Posterior cingulate gyrus (tissue), 11 donors: ENCODE results near the gene KCNQ2.

Experiments used
- DNase-seq, 10 donors: peaks; one replicate each; pipeline versions ENCODE4 v3.0.0 to v3.0.0-alpha.2; 2020 to 2021; ENCODE audit warnings: mixed read lengths in 3 of 10
- intact Hi-C: fragments of 100-400 bp; cut with DNase I; formaldehyde crosslinking; loops from one replicate; pipeline ENCODE4 v1.15.1; 2023

The KCNQ2 gene

GRCh38 chr20:63411151-63411897 lies 61.1 kb downstream of the KCNQ2 start:
- intact Hi-C loops: no loop called here
- DNase-seq: no peak

DNA sequence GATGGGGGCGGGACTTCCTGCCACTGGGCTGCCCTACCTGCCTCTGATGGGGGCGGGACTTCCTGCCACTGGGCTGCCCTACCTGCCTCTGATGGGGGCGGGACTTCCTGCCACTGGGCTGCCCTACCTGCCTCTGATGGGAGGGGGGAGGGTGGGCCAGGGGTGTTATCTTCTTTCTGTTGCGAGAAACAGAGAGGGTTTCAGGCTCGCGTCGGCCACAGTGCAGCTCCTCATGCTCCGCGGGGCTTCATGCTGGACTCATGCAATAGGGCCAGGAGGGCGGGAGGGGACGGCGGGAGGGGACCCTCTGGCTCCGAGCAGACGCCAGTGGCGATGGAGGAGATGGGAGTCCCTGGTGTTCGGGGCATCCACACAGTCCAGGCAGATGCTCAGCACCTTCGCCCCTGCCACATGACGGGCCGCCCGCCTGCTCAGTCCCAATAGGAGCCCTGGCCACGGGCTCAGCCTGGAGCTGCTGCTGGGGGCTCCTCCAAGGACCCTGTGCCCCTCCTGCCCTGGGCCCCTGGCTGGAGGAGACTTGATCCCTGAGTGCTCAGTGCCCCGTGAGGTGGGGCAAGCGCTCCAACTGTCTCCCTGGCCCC lies 62.5 kb downstream of the KCNQ2 start:
- intact Hi-C loops: no loop called here
- peak in 1 of 10 donors; percentile 59 for DNase-seq

DNA sequence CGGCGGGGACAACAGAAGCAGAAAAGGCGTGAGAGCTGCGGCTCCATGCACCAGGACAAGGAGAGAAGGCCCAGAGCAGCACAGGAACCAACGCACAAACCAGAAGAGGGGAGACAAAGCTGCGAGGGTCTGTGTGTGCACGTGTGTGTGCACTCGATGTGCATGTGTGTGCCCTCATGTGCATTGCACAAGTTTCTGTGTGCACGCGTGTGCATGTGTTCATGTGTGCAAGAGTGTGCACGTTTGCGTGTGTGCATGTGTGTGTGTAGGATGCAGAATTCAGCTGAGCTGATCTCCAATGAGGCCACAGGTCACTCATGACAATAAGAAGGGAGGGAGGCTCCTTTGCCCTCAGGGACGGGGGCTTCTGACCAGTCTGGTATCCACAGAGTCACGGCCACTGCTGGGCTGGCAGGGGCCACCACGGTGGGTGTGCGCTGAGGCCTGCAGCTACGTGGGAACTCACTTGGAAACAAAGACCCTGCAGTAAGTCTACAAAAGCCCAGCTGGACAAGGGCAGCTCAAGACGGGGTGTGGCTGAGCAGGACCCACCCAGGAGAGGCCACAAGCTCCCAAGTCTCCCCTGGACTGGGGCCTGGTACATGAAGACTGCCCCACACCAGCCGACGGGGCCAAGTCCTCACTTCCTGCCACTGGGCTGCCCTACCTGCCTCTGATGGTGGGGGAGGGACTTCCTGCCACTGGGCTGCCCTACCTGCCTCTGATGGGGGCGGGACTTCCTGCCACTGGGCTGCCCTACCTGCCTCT lies 63.2 kb downstream of the KCNQ2 start:
- intact Hi-C loops: no loop called here
- peak in 1 of 10 donors; percentile 85 for DNase-seq

DNA sequence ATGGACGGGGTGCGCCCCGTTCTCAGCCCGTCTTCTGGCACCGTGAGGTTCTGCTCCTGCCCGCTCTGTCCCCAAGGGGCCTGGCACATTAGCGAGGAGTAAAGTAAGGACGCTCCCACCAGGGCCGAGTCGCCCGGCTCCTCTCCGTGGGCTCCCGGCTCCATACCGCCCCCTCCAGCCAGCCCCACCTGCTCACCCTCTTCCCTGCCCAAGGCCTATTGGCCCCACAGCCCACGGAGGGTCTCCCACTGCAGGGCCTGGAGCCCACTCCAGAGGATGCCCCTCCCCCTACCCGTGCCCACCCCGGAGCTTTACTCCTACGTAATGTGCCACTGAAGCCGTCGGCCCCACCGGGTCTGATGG lies 63.8 kb downstream of the KCNQ2 start:
- no peak for DNase-seq
- intact Hi-C loops: no loop called here

DNA sequence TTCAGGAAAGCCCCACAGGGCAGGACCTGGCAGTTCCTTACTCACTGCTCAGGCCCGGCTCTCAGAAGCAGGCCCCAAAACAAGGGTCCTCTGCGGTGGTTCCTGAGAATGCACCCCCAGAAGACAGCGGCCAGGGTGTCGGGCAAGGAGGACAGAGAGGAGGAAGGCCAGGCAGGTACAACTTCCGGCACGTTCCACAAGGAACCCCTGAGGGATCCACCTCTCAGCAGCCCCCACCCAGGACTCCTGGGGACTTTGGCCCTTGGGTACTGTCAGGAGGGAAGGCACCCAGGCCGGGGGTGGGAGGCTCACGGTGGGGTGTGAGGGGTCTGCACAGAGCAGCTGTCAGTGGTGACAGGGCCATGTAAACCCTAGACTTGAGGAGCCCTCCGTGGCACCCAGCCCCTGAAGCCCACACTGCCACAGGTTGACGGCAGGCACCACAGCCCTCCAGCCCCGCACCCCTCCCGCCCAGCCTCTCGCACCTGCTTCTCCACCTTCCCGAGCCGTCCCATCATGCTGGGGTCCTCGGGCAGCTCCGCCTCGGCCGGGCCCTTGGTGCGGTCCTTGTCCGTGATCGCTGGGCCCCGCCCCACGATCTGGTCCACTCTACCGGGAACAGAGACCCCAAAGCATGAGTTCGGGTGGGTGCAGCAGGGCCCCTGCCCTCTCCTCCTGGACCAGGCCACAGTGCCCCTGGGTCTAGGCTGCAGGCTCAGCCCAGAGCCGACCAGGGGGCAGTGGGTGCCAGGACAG lies 64.3 kb downstream of the KCNQ2 start:
- peak in 1 of 10 donors; percentile 86 for DNase-seq
- intact Hi-C loops: no loop called here

DNA sequence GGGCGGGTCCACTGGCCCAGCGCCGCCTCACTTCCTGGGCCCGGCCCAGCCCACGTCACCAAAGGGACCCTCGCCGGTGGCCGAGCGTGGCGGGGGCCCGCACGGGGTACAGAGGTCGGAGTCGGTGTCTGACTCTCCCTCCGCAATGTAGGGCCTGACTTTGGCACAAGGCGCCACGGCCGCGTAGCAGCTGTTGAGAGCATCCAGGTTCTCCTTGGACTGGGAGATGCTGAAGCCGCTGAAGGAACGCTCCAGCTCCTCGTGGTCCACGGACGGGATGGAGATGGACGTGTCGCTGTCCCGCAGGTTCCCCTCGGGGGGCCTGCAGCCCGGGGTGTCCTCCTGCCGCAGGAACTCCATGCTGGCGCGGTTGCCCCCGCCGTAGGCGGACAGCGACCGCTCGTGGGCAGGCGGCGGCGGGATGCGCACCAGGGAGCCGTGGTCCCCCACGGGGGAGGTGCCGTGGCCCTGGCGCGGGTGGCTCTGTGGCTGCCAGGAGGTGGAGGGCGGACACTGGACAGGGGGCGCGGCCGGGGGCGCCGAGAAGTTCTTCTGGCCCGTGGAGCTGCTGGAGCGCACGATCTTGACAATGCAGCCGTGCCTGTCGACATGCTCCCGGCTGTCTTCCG lies 65.7 kb downstream of the KCNQ2 start:
- intact Hi-C loops: no loop called here
- peak in 1 of 10 donors; percentile 83 for DNase-seq

GRCh38 chr20:63406011-63406410 lies 66.4 kb downstream of the KCNQ2 start:
- peak in 1 of 10 donors; percentile 76 for DNase-seq
- intact Hi-C loops: no loop called here

GRCh38 chr20:63405102-63405730 lies 67.2 kb downstream of the KCNQ2 start:
- peak in 2 of 10 donors; percentile 78 to 81 for DNase-seq
- intact Hi-C loops: no loop called here

DNA sequence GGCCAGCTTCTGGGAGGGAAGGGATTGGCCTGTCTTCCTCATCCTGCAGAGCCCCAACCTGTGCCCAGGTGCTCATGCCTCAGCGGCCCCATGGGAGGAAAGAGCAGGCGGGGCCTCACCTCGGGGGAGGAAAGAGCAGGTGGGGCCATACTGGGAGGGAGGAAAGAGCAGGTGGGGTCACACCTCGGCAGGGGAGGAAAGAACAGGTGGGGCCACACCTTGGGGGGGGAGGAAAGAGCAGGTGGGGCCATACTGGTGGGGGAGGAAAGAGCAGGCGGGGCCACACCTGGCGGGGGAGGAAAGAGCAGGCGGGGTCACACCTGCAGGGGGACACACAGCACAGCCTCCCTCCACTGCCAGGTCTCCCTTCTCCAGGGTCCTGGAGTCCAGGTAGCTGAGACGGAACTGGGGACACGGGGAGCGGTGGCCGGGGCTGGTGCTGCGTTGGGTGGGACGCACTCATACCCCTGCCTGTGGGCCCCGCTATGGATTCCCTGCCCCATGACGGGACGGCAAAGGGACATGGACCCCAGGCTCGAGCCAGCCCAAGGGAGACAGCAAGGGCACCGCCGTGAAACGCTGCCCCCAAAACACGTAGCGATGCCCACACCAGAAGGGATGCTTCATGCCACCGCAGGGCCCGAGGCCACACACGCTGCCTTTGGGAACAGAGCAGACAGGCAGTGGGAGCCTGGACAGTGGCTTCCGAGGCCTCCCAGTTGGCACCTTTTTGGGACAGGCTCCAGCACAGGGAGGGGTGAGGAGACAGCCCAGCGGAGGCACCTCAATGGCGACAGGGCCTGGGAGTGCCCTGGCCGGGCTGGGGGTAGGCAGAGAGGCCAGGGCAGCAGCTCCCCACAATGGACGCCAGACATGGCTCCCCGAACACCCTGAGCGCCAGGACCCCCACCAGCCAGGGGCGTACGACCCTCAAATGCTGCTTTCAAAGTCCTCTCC lies 68.0 kb downstream of the KCNQ2 start:
- peak in 2 of 10 donors; percentile 67 to 69 for DNase-seq
- intact Hi-C loops: no loop called here

DNA sequence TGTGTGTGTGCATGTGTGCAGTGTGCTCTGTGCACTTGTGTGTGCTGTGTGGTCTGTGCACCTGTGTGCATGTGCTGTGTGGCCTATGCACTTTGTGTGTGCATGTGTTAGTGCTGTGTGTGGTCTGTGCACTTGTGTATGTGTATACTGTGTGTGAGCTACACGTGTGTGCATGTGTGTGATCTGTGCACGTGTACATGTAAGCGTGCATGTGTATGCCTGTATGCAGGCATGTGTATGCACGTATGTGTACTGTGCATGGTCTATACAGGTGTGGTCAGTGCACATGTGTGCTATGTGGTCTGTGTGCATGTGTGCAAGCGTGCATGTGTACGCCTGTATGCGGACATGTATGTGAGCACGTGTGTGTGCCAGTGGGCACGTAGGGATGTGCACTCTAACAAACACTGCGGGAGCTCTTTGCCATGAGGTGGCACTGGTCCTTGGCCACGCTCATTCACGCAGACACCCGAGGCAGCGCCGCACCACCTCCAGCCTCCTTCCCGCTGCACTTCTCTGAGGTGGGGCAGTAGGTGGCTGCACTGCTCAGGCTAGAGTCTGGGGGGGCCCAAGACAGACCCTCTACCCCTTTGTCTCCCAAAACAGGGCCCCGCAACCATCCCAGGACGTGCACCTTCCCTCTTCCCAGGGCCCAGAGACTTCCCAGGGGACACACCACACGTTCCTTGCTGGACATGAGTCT lies 68.9 kb downstream of the KCNQ2 start:
- intact Hi-C loops: no loop called here
- peak in 2 of 10 donors; percentile 70 to 76 for DNase-seq

- intact Hi-C loops: no loop called here
- DNase-seq: peak in 1 of 10 donors; percentile 81
Observed at GRCh38 chr20:63402860-63403220, 69.6 kb downstream of the KCNQ2 start.

DNA sequence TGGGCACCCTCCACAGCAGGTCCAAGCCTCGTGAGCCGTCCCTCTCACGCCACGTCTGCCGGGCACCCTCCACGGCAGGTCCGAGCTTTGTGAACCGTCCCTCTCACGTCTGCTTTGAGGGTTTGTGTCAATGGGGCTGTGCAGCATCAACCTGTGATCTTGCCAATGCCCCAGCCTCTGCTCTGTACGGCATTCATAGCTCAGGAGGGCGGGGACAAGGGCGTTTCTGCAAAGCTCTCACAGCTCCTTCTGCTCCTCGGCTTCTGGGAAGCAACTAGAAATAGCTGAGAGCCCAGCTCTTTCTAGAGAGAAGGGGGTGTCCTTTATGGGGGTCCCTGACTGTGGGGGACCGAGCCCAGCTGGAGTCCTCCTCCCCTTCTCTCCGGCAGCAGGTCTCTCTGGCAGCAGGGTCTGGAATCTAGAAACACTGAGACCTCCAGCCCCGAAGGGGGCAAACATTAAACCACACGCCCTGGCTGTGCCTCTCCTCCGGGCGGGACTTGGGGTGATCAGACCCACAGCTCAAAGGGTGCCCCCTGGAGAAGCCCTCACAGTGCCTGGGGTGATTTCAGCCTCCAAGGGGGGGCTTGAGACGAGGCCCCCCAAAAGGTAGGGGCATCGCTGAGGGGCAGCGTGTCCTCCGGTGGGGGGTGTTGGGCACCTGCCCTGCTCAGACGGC lies 70.1 kb downstream of the KCNQ2 start:
- intact Hi-C loops: no loop called here
- DNase-seq: peak in 2 of 10 donors; percentile 81 to 89

DNA sequence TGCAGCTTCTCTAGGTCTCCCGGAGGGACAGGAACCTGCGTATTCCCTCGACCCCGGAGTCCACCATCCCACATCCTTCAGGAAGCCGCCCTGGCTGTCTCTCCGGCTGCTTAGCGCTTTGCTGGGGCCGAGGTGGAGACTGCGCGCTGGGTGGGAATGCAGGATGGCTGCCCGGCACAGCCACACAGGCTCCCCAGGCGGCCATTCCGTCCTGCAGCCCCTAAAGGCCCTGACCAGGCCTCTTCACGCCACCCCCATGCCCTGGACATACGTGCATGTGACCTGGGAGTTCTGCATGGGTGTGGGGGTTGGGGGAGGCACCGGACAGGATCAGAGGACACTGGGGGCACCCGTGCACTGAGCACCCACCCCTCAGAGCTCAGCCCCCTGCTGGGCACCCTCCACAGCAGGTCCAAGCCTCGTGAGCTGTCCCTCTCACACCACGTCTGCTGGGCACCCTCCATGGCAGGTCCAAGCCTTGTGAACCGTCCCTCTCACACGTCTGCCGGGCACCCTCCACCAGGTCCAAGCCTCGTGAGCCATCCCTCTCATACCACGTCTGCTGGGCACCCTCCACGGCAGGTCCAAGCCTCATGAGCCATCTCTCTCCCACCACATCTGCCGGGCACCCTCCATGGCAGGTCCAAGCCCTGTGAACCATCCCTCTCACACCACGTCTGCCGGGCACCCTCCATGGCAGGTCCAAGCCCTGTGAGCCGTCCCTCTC lies 70.9 kb downstream of the KCNQ2 start:
- intact Hi-C loops: no loop called here

GRCh38 chr20:63400486-63401210 lies 71.8 kb downstream of the KCNQ2 start:
- intact Hi-C loops: no loop called here
- DNase-seq: peak in 2 of 10 donors; percentile 86 to 88

More for the DNA sequence above, 70.9 kb downstream of the KCNQ2 start:
- peak in 2 of 10 donors; percentile 69 to 76 for DNase-seq

- intact Hi-C loops: no loop called here
- DNase-seq: peak in 1 of 10 donors; percentile 75
Observed at GRCh38 chr20:63399596-63400375, 72.7 kb downstream of the KCNQ2 start.
